Fibroblast of mammary gland (primary cell): ENCODE data around the gene CRHR2.

Experiments used
- DNase-seq: peaks from one replicate; pipeline ENCODE4 v3.0.0-alpha.2; 2010; ENCODE audit warnings: low read depth
- H3K4me3 ChIP-seq: 2 replicates; pipeline ENCODE4 v1.5.1; 2011; ENCODE audit warnings: low read depth, mild to moderate bottlenecking, low read length, moderate library complexity; ENCODE audit not compliant: control insufficient read depth
- CTCF ChIP-seq: conservative IDR thresholded peaks from 2 replicates; pipeline ENCODE4 v1.5.1; 2011; ENCODE audit warnings: low read depth, low read length, inconsistent platforms; ENCODE audit not compliant: control insufficient read depth, insufficient read depth

CRHR2 gene

GRCh38 chr7:30652132-30652531 lies 30.1 kb downstream of the CRHR2 start:
- DNase-seq, result no peak
- no peak overlapping the region for H3K4me3 ChIP-seq
- no peak for TF ChIP-seq CTCF

DNA sequence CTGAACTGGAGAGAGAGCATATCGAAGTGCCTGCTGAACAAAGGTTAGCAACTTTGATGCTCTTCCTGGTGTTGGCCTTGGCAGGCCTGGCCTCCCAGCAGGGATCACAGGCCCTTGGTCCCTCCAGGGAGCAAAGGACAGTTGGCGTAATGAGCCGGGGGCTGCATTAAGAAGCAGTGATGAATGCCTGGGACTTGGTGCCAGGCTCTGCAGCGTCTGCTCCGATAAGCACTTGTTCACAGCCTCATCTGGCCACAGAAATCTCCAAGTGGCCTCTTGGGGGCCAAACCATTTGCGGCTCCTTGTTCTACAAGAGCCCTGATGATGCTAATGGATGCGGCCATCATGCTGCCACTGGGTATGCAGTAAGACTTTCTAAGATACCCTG lies 31.8 kb downstream of the CRHR2 start:
- DNase-seq, result no peak
- no peak overlapping the region for H3K4me3 ChIP-seq
- no peak for TF ChIP-seq CTCF

DNA sequence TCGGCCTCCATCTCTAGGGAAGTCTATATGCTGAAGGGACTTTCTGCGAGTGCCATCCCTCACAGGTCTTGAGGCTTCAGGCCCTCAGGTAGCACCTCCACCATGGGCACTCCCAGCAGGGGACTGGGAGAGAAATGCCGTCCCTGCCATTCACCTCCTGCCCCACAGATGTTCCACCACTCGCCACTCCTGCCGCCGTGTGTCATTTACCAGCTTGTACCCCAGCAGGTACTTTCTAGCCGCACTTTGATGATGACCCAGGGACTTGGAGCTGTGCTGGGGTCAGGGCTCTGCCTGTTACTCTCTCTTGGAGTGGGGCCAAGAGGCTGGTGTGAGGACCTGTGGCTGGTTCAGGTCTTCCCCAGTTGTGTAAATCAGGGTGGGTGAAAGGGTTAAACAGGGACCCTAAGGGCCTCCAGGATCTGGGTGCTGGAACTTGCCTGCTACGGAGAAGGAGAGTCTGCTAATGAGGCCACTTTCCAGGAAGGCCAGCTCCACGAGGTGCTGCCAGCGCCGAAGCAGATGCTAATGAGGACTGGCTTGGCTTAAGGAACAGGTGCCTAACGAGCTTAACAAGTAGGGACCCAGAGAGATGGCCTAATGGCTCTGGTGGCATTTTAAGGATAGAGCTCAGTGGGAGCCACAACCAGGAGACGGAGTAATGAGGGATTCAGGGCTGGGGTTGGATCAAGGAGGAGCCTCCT lies 32.4 kb downstream of the CRHR2 start:
- H3K4me3 ChIP-seq, result no peak overlapping the region
- TF ChIP-seq CTCF, result no peak
- DNase-seq, result no peak

GRCh38 chr7:30648744-30649540 lies 33.3 kb downstream of the CRHR2 start:
- H3K4me3 ChIP-seq, result no peak overlapping the region
- no peak for TF ChIP-seq CTCF
- DNase-seq, result no peak

GRCh38 chr7:30647589-30648364 lies 34.5 kb downstream of the CRHR2 start:
- no peak for DNase-seq
- H3K4me3 ChIP-seq, result no peak overlapping the region
- TF ChIP-seq CTCF, result no peak

DNA sequence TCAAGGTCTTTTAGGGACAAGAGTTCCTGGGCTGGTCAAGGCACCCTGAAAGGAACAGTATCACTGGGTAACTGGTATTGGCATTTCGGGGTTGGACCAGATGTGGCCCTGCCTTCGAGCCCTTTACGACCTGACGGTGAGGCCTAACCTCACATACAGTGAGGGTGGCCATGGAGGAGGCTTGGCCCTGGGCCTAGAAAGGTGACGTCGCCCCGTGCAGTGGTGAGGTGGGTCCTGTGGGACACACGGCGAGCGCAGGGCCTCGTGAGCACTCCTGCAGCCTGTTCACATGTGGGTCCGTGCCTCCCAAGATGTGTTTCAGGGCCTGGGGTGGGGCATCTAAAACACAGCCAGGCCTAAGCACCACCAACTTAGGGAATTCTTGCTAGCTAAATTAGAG lies 36.1 kb downstream of the CRHR2 start:
- DNase-seq, result no peak

More for the DNA sequence above, 36.1 kb downstream of the CRHR2 start:
- no peak for TF ChIP-seq CTCF
- no peak overlapping the region for H3K4me3 ChIP-seq
